Measurements from ENCODE around the gene WFDC2. TPM values are rescaled to one million over a fixed set of nuclear protein-coding genes. Genes with fewer than 3 reads are reported as not detected.

Gene WFDC2
- total and polyA plus RNA-seq, 2 experiments from 2014 or later, result 28.0 to 155 TPM

DNA sequence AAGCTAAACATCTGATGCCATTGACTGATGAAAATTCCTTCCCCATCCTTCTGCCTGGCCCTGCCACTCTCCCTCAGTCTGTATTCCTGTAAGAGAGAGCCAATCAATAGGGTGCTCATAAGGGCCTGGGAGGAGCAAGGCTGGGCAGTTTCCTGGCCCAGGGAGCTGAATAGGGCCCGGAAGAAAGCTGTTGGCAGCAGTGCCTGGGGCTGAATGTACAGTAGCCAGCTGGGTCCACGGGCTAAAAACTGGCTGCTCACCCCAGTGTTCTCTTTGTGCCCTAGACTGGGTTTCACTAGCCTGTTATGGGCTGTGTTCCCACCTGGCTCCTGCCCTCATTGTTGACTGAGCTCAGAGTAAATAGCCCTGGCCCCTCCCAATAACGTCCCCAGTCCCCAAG, 1.7 kb upstream of the WFDC2 start:
- Histone ChIP-seq H4K20me1 (replicated peaks; ENCODE audit: insufficient read depth) (no peaks in the 10 kb centered on the region; the same call in 1 of the 2 replicates), H3K79me2 (replicated peaks; ENCODE audit: insufficient read depth) (peaks cover 12% of the 10 kb centered on the region), H3K4me2 (no peak overlapping the region), H3K4me3 (no peak overlapping the region), H3K4me1 (ENCODE audit: insufficient read depth) (peaks cover 28% of the 10 kb centered on the region), H3K27ac (ENCODE audit: low read depth) (no peak overlapping the region), H3K27me3 (ENCODE audit: insufficient read depth) (peaks cover 11% of the 10 kb centered on the region; the same call in 1 of the 2 replicates), H3K9me2 (ENCODE audit: insufficient read depth) (no peaks in the 10 kb centered on the region), H2AFZ (no peak overlapping the region), H3F3A (replicated peaks; ENCODE audit: low read depth) (peaks cover 4% of the 10 kb centered on the region), H3K36me3 (ENCODE audit: insufficient read depth) (no peaks in the 10 kb centered on the region; the same call in 1 of the 2 replicates)
- Mint-ChIP-seq H3K4me3 (no peak overlapping the region), H3K4me1 (peaks cover 29% of the 10 kb centered on the region), H3K9me3 (peaks cover 2% of the 10 kb centered on the region; the same call in 1 of the 3 replicates), H3K27ac (no peak overlapping the region), H3K27me3 (ENCODE audit: insufficient read depth, low read depth, poor library complexity) (peaks cover 24% of the 10 kb centered on the region), H3K36me3 (ENCODE audit: low read depth) (peaks cover 19% of the 10 kb centered on the region)
- TF ChIP-seq, protein P1, sequence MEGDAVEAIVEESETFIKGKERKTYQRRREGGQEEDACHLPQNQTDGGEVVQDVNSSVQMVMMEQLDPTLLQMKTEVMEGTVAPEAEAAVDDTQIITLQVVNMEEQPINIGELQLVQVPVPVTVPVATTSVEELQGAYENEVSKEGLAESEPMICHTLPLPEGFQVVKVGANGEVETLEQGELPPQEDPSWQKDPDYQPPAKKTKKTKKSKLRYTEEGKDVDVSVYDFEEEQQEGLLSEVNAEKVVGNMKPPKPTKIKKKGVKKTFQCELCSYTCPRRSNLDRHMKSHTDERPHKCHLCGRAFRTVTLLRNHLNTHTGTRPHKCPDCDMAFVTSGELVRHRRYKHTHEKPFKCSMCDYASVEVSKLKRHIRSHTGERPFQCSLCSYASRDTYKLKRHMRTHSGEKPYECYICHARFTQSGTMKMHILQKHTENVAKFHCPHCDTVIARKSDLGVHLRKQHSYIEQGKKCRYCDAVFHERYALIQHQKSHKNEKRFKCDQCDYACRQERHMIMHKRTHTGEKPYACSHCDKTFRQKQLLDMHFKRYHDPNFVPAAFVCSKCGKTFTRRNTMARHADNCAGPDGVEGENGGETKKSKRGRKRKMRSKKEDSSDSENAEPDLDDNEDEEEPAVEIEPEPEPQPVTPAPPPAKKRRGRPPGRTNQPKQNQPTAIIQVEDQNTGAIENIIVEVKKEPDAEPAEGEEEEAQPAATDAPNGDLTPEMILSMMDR (conservative IDR thresholded peaks at IDR 0.05; ENCODE audit: low read depth in 2 of 2), result no peak
- TF ChIP-seq, protein P2, sequence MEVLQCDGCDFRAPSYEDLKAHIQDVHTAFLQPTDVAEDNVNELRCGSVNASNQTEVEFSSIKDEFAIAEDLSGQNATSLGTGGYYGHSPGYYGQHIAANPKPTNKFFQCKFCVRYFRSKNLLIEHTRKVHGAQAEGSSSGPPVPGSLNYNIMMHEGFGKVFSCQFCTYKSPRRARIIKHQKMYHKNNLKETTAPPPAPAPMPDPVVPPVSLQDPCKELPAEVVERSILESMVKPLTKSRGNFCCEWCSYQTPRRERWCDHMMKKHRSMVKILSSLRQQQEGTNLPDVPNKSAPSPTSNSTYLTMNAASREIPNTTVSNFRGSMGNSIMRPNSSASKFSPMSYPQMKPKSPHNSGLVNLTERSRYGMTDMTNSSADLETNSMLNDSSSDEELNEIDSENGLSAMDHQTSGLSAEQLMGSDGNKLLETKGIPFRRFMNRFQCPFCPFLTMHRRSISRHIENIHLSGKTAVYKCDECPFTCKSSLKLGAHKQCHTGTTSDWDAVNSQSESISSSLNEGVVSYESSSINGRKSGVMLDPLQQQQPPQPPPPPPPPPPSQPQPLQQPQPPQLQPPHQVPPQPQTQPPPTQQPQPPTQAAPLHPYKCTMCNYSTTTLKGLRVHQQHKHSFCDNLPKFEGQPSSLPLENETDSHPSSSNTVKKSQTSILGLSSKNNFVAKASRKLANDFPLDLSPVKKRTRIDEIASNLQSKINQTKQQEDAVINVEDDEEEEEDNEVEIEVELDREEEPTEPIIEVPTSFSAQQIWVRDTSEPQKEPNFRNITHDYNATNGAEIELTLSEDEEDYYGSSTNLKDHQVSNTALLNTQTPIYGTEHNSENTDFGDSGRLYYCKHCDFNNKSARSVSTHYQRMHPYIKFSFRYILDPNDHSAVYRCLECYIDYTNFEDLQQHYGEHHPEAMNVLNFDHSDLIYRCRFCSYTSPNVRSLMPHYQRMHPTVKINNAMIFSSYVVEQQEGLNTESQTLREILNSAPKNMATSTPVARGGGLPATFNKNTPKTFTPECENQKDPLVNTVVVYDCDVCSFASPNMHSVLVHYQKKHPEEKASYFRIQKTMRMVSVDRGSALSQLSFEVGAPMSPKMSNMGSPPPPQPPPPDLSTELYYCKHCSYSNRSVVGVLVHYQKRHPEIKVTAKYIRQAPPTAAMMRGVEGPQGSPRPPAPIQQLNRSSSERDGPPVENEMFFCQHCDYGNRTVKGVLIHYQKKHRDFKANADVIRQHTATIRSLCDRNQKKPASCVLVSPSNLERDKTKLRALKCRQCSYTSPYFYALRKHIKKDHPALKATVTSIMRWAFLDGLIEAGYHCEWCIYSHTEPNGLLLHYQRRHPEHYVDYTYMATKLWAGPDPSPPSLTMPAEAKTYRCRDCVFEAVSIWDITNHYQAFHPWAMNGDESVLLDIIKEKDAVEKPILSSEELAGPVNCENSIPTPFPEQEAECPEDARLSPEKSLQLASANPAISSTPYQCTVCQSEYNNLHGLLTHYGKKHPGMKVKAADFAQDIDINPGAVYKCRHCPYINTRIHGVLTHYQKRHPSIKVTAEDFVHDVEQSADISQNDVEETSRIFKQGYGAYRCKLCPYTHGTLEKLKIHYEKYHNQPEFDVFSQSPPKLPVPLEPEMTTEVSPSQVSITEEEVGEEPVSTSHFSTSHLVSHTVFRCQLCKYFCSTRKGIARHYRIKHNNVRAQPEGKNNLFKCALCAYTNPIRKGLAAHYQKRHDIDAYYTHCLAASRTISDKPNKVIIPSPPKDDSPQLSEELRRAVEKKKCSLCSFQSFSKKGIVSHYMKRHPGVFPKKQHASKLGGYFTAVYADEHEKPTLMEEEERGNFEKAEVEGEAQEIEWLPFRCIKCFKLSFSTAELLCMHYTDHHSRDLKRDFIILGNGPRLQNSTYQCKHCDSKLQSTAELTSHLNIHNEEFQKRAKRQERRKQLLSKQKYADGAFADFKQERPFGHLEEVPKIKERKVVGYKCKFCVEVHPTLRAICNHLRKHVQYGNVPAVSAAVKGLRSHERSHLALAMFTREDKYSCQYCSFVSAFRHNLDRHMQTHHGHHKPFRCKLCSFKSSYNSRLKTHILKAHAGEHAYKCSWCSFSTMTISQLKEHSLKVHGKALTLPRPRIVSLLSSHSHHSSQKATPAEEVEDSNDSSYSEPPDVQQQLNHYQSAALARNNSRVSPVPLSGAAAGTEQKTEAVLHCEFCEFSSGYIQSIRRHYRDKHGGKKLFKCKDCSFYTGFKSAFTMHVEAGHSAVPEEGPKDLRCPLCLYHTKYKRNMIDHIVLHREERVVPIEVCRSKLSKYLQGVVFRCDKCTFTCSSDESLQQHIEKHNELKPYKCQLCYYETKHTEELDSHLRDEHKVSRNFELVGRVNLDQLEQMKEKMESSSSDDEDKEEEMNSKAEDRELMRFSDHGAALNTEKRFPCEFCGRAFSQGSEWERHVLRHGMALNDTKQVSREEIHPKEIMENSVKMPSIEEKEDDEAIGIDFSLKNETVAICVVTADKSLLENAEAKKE (CRISPR knock-in tag; IDR thresholded peaks at IDR 0.05), result no peak
- TF ChIP-seq STAT1 (IDR thresholded peaks at IDR 0.05; ENCODE audit: unreplicated experiment), result no peak
- TF ChIP-seq, protein P3, sequence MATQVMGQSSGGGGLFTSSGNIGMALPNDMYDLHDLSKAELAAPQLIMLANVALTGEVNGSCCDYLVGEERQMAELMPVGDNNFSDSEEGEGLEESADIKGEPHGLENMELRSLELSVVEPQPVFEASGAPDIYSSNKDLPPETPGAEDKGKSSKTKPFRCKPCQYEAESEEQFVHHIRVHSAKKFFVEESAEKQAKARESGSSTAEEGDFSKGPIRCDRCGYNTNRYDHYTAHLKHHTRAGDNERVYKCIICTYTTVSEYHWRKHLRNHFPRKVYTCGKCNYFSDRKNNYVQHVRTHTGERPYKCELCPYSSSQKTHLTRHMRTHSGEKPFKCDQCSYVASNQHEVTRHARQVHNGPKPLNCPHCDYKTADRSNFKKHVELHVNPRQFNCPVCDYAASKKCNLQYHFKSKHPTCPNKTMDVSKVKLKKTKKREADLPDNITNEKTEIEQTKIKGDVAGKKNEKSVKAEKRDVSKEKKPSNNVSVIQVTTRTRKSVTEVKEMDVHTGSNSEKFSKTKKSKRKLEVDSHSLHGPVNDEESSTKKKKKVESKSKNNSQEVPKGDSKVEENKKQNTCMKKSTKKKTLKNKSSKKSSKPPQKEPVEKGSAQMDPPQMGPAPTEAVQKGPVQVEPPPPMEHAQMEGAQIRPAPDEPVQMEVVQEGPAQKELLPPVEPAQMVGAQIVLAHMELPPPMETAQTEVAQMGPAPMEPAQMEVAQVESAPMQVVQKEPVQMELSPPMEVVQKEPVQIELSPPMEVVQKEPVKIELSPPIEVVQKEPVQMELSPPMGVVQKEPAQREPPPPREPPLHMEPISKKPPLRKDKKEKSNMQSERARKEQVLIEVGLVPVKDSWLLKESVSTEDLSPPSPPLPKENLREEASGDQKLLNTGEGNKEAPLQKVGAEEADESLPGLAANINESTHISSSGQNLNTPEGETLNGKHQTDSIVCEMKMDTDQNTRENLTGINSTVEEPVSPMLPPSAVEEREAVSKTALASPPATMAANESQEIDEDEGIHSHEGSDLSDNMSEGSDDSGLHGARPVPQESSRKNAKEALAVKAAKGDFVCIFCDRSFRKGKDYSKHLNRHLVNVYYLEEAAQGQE (IDR thresholded peaks at IDR 0.05; ENCODE audit: unreplicated experiment), result no peak
- TF ChIP-seq POLR2AphosphoS5 (IDR thresholded peaks at IDR 0.05; ENCODE audit: low read depth), result no peak
- TF ChIP-seq, protein P4, sequence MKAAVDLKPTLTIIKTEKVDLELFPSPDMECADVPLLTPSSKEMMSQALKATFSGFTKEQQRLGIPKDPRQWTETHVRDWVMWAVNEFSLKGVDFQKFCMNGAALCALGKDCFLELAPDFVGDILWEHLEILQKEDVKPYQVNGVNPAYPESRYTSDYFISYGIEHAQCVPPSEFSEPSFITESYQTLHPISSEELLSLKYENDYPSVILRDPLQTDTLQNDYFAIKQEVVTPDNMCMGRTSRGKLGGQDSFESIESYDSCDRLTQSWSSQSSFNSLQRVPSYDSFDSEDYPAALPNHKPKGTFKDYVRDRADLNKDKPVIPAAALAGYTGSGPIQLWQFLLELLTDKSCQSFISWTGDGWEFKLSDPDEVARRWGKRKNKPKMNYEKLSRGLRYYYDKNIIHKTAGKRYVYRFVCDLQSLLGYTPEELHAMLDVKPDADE (IDR thresholded peaks at IDR 0.05), result no peak
- TF ChIP-seq NANOG (IDR thresholded peaks at IDR 0.05; ENCODE audit: borderline replicate concordance), result no peak
- DNase-seq (ENCODE audit: low spot score) (peak; percentile 15), ATAC-seq (no peak)

All from GM23338 (cell line).